Ishikawa (cell line): ENCODE measurements around the gene TOP2A.

ENCODE experiments used
- CREB1 ChIP-seq: IDR thresholded peaks from 2 replicates; pipeline ENCODE4 v1.6.1; 2012; ENCODE audit warnings: low read depth
- EP300 ChIP-seq: IDR thresholded peaks from 2 replicates; pipeline ENCODE4 v1.6.1; 2012; ENCODE audit warnings: borderline replicate concordance
- NFIC ChIP-seq: IDR thresholded peaks from 2 replicates; pipeline ENCODE4 v1.6.1; 2012
- RAD21 ChIP-seq: IDR thresholded peaks from 2 replicates; pipeline ENCODE4 v1.6.1; 2012; ENCODE audit warnings: low read depth
- TAF1 ChIP-seq: IDR thresholded peaks from 2 replicates; pipeline ENCODE4 v1.6.1; 2012; ENCODE audit warnings: low read depth, mild to moderate bottlenecking
- TCF12 ChIP-seq: IDR thresholded peaks from 2 replicates; pipeline ENCODE4 v1.6.1; 2012; ENCODE audit warnings: low read depth
- TEAD4 ChIP-seq: IDR thresholded peaks from 2 replicates; pipeline ENCODE4 v1.6.1; 2012
- YY1 ChIP-seq: IDR thresholded peaks from 2 replicates; pipeline ENCODE4 v1.6.1; 2012; ENCODE audit warnings: low read depth
- TF ChIP-seq, protein P1 (sequence below): IDR thresholded peaks from 2 replicates; pipeline ENCODE4 v1.6.1; 2012; ENCODE audit warnings: low read depth, mild to moderate bottlenecking

DNA sequence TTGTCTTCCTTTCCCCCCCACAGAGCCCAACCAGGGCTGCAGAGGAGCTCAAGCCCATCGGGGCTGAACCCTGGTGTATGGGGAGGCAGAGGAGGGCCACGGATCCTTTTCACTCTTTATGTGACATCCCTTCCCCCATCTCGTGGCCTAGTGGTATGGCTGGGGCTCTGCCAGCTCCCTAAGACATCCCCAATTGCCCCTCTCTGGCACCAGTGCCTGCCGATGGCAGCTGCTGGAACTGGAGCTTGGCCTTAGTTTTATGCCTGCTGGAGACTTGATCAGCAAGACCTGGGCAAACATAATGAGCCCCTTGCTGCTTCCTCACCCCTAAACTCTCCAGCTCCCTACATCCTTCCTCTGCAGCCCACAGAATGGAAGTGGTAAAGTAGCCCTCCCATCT lies 8.0 kb upstream of the TOP2A start:
- no peak for TF ChIP-seq TEAD4
- no peak for TF ChIP-seq TCF12
- TF ChIP-seq, protein P1, sequence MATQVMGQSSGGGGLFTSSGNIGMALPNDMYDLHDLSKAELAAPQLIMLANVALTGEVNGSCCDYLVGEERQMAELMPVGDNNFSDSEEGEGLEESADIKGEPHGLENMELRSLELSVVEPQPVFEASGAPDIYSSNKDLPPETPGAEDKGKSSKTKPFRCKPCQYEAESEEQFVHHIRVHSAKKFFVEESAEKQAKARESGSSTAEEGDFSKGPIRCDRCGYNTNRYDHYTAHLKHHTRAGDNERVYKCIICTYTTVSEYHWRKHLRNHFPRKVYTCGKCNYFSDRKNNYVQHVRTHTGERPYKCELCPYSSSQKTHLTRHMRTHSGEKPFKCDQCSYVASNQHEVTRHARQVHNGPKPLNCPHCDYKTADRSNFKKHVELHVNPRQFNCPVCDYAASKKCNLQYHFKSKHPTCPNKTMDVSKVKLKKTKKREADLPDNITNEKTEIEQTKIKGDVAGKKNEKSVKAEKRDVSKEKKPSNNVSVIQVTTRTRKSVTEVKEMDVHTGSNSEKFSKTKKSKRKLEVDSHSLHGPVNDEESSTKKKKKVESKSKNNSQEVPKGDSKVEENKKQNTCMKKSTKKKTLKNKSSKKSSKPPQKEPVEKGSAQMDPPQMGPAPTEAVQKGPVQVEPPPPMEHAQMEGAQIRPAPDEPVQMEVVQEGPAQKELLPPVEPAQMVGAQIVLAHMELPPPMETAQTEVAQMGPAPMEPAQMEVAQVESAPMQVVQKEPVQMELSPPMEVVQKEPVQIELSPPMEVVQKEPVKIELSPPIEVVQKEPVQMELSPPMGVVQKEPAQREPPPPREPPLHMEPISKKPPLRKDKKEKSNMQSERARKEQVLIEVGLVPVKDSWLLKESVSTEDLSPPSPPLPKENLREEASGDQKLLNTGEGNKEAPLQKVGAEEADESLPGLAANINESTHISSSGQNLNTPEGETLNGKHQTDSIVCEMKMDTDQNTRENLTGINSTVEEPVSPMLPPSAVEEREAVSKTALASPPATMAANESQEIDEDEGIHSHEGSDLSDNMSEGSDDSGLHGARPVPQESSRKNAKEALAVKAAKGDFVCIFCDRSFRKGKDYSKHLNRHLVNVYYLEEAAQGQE, result no peak
- TF ChIP-seq TAF1, result no peak
- no peak for TF ChIP-seq YY1
- TF ChIP-seq EP300, result no peak
- no peak for TF ChIP-seq CREB1
- no peak for TF ChIP-seq NFIC
- no peak for TF ChIP-seq RAD21
